Pancreas (tissue), 10 donors: ENCODE data around the gene BABAM2. TPM values are rescaled to one million over a fixed set of nuclear protein-coding genes. Genes with fewer than 3 reads are reported as not detected.
A peak's percentile ranks its signal among the peaks of the same experiment; 100 is the strongest.

ENCODE experiments used
- ATAC-seq, 4 donors: fragments of 200-7000 bp; cut with Tn5 transposase; one replicate each; pipeline versions ENCODE4 v1.8.0 to v1.9.1; 2020; ENCODE audit warnings: mild to moderate bottlenecking in 4 of 4, moderate library complexity in 4 of 4
- DNase-seq, 6 donors: peaks; one replicate each; pipeline ENCODE4 v3.0.0-alpha.2; 2020
- FAIRE-seq: peaks from 2 replicates; lab custom pipeline; 2012; peaks lifted over from hg19 to GRCh38; lab: Jason Lieb, UNC
- H3K27ac ChIP-seq, 4 donors: fragments of 200-600 bp; sonication (generic); 1 replicate in 3 of 4; 2 replicates in 1 of 4; pipeline versions ENCODE4 v1.5.0 to v1.8.0; 2020
- H3K27me3 ChIP-seq, 4 donors: fragments of 200-600 bp; one replicate each; pipeline ENCODE4 v1.8.0; 2021
- H3K36me3 ChIP-seq, 3 donors: fragments of 200-600 bp; sonication (generic) in 1 of 3; one replicate each; pipeline versions ENCODE4 v1.5.0 to v1.8.0; 2020 to 2021
- H3K4me1 ChIP-seq, 3 donors: fragments of 200-600 bp; one replicate each; pipeline ENCODE4 v1.8.0; 2021
- H3K4me3 ChIP-seq, 4 donors: fragments of 200-600 bp; sonication (generic) in 2 of 4; one replicate each; pipeline versions ENCODE4 v1.5.0 to v1.8.0; 2020 to 2021
- H3K9me3 ChIP-seq, 4 donors: fragments of 200-600 bp; one replicate each; pipeline ENCODE4 v1.8.0; 2021
- CTCF ChIP-seq, 4 donors: fragments of 200-600 bp; sonication (generic) in 3 of 4; IDR thresholded peaks; one replicate each; pipeline versions ENCODE4 v1.5.0 to v1.8.0; 2021; ENCODE audit warnings: antibody characterized with exemption in 4 of 4
- WGBS, 2 donors: extraction: QIAGEN DNeasy Blood & Tissue Kit; methylation state at CpG; one replicate each; pipeline ENCODE4 v1.1.7; 2013; 5-methylcytosine and 5-hydroxymethylcytosine counted together
- intact Hi-C, 3 donors: fragments of 100-400 bp; cut with DNase I; formaldehyde crosslinking; loops; one replicate each; pipeline versions ENCODE4 v1.11.1 to v1.14.2; 2022
- polyA plus RNA-seq, 2 donors: library from polyadenylated mRNA; stranded (reverse); fragments of 200-250 nt; gene quantifications; one replicate each; pipeline ENCODE4 v1.2.3, GENCODE V29; 2013
- total RNA-seq, 6 donors: library from RNA; stranded (reverse); fragmentation: NEBNext Ultra II Directional in 4 of 6; extraction: Animal tissue kit (Norgen Biotek cat#: 25700) in 4 of 6; gene quantifications; one replicate each; pipeline versions ENCODE4 v1.2.1 to v1.2.4, GENCODE V29; 2021 to 2023
- donor health status: healthy with polysubstance abuse.
- donor health status: DM: no; HTN: no; CAD: no; lungs with moderate emphysema.
- donor health status: DM: no; HTN: no; CAD: no.
- donor health status: control.
- donor health status: control.
- donor health status: Bipolar disorder and iron deficiency.
- donor health status: DM: yes; HTN: yes; CAD: no.
- donor health status: DM: no; HTN: no; CAD: no.
- donor health status: DM: no; HTN: no; CAD: no.
- donor health status: DM: yes; HTN: yes; CAD: no.

Gene BABAM2
- total and polyA plus RNA-seq, 8 donors, result 9.4 to 21.3 (median 15.6) TPM

DNA sequence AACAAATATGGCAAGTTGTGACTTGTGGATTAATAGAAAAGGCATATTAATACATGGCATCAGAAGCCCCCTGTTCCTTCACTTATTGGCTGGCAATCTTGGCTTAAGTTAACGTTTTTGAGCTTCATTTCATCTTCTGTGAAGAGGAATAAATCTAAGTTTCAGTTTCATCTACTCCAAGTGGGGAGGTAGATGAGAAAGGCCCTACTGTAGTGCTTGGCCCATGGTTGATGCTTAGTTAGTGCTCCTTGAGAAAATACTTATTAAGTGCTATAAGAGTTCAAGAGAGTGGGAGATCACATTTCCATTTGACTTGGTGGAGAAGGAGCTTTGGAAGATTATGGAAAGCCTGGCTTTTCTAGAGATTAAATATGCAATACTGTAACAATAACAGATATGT is 244.3 kb downstream of the BABAM2 start:
- peaks cover 0 to 17% (median 0%) of the 10 kb centered on the region in 3 donors for H3K4me1 ChIP-seq
- no peaks in the 10 kb centered on the region for H3K27me3 ChIP-seq
- DNase-seq (no peak), ATAC-seq (no peak), FAIRE-seq (no peak)
- peak overlapping the region in 3 of 4 donors; percentile 36 to 76 (median 52) for H3K27ac ChIP-seq
- H3K4me3 ChIP-seq, result no peak overlapping the region
- no peaks in the 10 kb centered on the region for H3K9me3 ChIP-seq
- no peak for TF ChIP-seq CTCF (IDR thresholded peaks at IDR 0.05)
- H3K36me3 ChIP-seq, result no peaks in the 10 kb centered on the region
- intact Hi-C loops, result no loop called here
- WGBS, 2 donors, result 51 to 52% methylated on average over 1 of the region's 1 CpG

DNA sequence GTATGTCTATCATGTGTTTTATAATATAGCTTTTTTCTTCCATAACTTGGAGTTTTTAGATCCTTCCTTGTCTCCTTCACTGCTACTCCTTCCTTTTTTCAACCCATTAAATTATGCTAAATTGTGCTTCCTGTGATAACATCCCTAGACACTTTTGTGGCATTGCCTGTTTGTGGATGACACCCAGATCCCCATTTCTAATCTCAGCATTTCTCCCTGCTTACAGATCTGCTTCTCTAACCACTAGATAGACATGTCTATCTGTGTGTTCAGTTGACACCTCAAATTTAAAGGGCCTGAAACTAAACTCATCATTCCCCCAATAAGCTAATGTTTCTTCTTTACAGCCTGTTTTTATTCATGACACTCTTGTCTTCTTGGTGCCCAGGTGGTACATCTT is 244.8 kb downstream of the BABAM2 start:
- no peak for TF ChIP-seq CTCF (IDR thresholded peaks at IDR 0.05)
- H3K27me3 ChIP-seq, result no peaks in the 10 kb centered on the region
- no peak overlapping the region for H3K27ac ChIP-seq
- no peak for ATAC-seq
- H3K36me3 ChIP-seq, result no peaks in the 10 kb centered on the region
- peaks cover 0 to 17% (median 0%) of the 10 kb centered on the region in 3 donors for H3K4me1 ChIP-seq
- H3K4me3 ChIP-seq, result no peak overlapping the region
- no peak for DNase-seq
- H3K9me3 ChIP-seq, result no peaks in the 10 kb centered on the region
- intact Hi-C loops, result no loop called here
- no peak for FAIRE-seq

DNA sequence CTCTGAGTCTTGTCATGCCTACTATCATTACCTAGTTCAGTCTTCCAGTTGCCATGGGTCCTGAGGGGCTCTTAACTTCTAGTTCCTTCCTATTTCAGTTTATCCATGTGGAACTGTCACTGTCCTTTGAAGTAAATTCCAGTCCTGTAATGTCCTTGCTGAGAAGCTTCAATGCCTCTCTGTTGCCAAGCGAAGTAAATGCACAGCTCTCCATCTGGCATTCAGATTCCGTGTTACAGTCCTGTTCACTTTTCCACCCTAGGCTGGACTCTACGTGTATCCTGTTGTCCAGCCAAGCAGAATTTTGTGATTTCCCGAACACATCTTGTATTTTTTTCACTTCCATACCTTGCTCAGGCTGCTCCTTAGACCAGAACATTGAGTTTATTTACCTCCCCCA is 245.3 kb downstream of the BABAM2 start:
- TF ChIP-seq CTCF (IDR thresholded peaks at IDR 0.05), result no peak
- H3K4me3 ChIP-seq, result no peak overlapping the region
- H3K36me3 ChIP-seq, result no peaks in the 10 kb centered on the region
- ATAC-seq (no peak), DNase-seq (no peak), FAIRE-seq (no peak)
- H3K27ac ChIP-seq, result no peak overlapping the region
- no peaks in the 10 kb centered on the region for H3K9me3 ChIP-seq
- no peaks in the 10 kb centered on the region for H3K27me3 ChIP-seq
- intact Hi-C loops, result no loop called here
- H3K4me1 ChIP-seq, result peaks cover 0 to 17% (median 0%) of the 10 kb centered on the region in 3 donors
- 97 to 98% methylated on average over 4 of the region's 4 CpGs for WGBS, 2 donors

DNA sequence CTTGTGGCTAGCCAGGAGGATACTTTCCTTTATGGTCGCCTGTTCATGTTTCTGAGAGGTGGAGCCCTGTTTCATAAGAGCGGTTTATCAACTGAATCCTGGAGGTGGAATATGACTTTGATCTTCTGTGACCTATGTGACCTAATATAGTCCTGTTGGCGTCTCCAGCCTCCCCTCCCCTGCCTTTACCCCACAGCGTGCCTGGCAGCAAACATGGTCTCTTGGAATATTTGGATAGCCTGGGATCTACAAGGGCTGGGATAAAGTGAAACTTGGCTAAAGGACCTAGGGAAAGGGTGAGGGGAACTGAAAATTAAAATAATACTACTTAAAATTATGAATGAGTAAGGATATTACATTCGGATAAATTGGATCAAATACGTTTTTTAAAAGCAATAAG is 246.0 kb downstream of the BABAM2 start:
- no peak overlapping the region for H3K27ac ChIP-seq
- no peak for ATAC-seq
- intact Hi-C loops, result no loop called here
- no peaks in the 10 kb centered on the region for H3K9me3 ChIP-seq
- DNase-seq, result no peak
- H3K36me3 ChIP-seq, result no peaks in the 10 kb centered on the region
- no peak for TF ChIP-seq CTCF (IDR thresholded peaks at IDR 0.05)
- no peak for FAIRE-seq
- no peak overlapping the region for H3K4me3 ChIP-seq
- no peaks in the 10 kb centered on the region for H3K27me3 ChIP-seq
- WGBS, 2 donors, result 79 to 89% methylated on average over 6 of the region's 6 CpGs
- H3K4me1 ChIP-seq, result peaks cover 0 to 17% (median 0%) of the 10 kb centered on the region in 3 donors

- ATAC-seq (no peak), FAIRE-seq (no peak), DNase-seq (no peak)
- H3K4me3 ChIP-seq, result no peak overlapping the region
- intact Hi-C loops, result no loop called here
- no peak overlapping the region for H3K27ac ChIP-seq
- TF ChIP-seq CTCF (IDR thresholded peaks at IDR 0.05), result no peak
- no peaks in the 10 kb centered on the region for H3K9me3 ChIP-seq
- WGBS, 2 donors, result 30 to 40% methylated on average over 2 of the region's 2 CpGs
- H3K4me1 ChIP-seq, result peaks cover 0 to 17% (median 0%) of the 10 kb centered on the region in 3 donors
- H3K27me3 ChIP-seq, result no peaks in the 10 kb centered on the region
- no peaks in the 10 kb centered on the region for H3K36me3 ChIP-seq
Measured at GRCh38 chr2:28137221-28137620, 246.7 kb downstream of the BABAM2 start.
